ENCODE measurements around the gene TBRG4. TPM values are rescaled to one million over a fixed set of nuclear protein-coding genes. Genes with fewer than 3 reads are reported as not detected.

Gene TBRG4
- total RNA-seq, 1 donor from 2014 or later, result 73.0 TPM

DNA sequence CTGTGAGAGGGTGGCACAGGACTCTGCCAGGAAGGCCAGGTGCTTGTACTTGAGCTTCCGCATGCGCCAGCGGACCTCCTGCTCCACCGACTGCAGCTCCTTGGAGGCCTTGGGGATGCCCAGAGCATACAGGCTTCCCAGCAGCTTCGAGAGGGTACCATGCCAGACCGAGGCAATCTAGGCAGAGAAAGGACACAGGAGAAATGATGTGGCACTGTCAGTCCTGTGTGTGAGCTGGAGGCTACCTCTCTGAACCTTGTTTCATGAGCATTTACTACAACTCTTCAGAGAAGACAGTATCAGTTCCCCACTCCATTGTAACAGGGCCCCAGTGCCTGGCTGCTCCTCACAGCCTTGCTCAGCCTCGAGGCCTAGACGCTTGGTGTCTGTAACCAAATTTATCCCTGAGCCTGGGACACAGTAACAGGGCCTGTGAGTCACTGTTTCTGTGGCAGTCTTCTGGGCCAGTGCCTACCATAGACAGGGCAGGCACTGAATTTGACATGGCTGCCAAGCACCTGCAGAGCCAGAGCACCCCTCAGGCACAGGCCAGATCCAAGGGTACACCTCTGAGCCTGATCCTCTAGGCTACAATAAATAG is 5.8 kb downstream of the TBRG4 start:
- Mint-ChIP-seq H3K9me3 (ENCODE audit: low read depth) (no peaks in the 10 kb centered on the region), H3K27ac (no peak overlapping the region), H3K36me3 (ENCODE audit: insufficient read depth) (peaks cover 11% of the 10 kb centered on the region), H3K4me1 (ENCODE audit: low read depth) (peaks cover 4% of the 10 kb centered on the region), H3K4me3 (ENCODE audit: low read depth) (no peak overlapping the region), H3K27me3 (no peaks in the 10 kb centered on the region)
- no peak for DNase-seq (ENCODE audit: low spot score, unreplicated experiment)
- TF ChIP-seq, protein P1, sequence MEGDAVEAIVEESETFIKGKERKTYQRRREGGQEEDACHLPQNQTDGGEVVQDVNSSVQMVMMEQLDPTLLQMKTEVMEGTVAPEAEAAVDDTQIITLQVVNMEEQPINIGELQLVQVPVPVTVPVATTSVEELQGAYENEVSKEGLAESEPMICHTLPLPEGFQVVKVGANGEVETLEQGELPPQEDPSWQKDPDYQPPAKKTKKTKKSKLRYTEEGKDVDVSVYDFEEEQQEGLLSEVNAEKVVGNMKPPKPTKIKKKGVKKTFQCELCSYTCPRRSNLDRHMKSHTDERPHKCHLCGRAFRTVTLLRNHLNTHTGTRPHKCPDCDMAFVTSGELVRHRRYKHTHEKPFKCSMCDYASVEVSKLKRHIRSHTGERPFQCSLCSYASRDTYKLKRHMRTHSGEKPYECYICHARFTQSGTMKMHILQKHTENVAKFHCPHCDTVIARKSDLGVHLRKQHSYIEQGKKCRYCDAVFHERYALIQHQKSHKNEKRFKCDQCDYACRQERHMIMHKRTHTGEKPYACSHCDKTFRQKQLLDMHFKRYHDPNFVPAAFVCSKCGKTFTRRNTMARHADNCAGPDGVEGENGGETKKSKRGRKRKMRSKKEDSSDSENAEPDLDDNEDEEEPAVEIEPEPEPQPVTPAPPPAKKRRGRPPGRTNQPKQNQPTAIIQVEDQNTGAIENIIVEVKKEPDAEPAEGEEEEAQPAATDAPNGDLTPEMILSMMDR (IDR thresholded peaks at IDR 0.05; ENCODE audit: unreplicated experiment), result no peak

DNA sequence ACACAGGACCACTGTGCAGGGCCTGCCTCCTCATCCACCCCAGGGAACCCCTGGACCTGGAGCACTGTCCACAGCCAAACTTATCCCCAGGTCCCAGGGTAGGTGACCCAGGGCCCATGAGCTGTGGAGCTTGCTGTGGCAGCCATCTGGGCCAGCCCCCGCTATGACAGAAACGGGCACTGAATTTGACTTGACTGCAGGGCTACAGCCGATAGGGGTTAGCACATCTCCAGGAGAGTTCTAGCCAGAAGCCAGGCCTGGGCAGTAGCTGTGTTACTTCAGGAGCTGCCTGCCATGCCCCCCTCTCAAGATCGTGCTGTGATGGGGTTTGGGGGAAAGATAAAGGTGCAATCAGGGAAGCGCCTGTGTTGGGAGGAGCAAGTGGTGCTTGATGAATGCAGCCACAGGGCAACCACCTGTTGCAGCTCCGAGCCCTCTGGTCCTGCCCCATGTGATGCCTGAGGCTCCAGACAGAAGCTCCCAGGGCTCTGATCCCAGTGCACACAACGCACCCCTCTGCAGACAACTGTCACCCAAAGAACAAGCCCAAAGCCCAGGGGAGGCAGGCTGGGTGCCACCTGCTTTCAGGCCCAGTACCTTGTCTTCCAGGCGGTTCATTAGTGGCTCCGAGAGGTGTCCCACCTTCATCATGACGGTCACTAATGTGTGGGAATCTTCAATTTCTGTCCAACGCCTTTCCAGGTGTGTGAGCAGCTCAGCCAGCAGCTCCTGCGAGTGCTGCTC is 6.5 kb downstream of the TBRG4 start:
- no peak overlapping the region for H3K27ac Mint-ChIP-seq
- no peaks in the 10 kb centered on the region for H3K27me3 Mint-ChIP-seq
- TF ChIP-seq, protein P1 (IDR thresholded peaks at IDR 0.05; ENCODE audit: unreplicated experiment), result no peak
- no peaks in the 10 kb centered on the region for H3K9me3 Mint-ChIP-seq (ENCODE audit: low read depth)
- no peak for DNase-seq (ENCODE audit: low spot score, unreplicated experiment)
- H3K4me3 Mint-ChIP-seq (ENCODE audit: low read depth), result no peak overlapping the region
- H3K36me3 Mint-ChIP-seq (ENCODE audit: insufficient read depth), result peaks cover 11% of the 10 kb centered on the region
- peaks cover under 1% of the 10 kb centered on the region for H3K4me1 Mint-ChIP-seq (ENCODE audit: low read depth)

DNA sequence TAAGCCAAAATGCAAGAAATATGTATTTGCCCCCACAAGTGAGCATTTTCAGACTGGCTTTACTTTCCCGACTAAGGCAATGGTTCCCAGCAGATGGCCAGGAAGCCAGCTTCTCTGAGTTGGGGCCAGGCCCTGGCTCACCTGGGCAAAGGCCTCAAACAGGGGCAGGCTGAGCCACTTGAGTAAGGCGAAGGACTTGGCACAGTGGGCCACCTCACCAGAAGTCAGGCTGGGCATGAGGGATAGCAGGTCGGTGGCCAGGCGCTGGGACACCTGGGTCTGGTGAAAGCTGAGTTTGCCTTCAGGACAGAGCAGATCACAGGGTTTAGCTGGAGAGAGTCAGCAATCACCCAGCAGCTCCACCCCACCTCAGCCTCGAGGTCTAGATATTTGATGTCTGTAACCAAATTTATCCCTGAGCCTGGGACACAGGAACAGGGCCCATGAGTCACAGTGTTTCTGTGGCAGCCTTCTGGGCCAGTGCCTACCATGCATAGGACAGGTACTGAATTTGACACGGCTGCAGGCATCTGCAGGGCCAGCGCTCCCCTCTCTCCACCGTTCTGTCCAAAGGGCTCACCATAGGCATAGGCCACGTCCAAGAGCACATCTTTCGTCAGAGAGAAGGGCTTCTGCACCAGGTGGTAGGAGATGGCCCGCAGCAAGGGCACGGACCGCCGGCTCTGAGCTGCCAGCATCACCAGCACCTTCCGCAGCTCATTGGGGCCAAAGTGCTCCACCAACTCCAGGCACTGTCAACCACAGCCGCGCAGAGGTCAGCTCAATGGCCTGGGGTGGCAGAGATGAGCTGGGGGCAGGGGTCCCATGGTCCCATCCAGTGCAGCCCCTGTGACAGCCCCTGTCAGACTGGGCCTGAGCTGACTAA is 7.3 kb downstream of the TBRG4 start:
- Mint-ChIP-seq H3K36me3 (ENCODE audit: insufficient read depth) (peaks cover 12% of the 10 kb centered on the region), H3K9me3 (ENCODE audit: low read depth) (no peaks in the 10 kb centered on the region), H3K27me3 (no peaks in the 10 kb centered on the region), H3K27ac (no peak overlapping the region), H3K4me1 (ENCODE audit: low read depth) (no peaks in the 10 kb centered on the region), H3K4me3 (ENCODE audit: low read depth) (no peak overlapping the region)
- no peak for DNase-seq (ENCODE audit: low spot score, unreplicated experiment)
- TF ChIP-seq, protein P1 (IDR thresholded peaks at IDR 0.05; ENCODE audit: unreplicated experiment), result no peak

DNA sequence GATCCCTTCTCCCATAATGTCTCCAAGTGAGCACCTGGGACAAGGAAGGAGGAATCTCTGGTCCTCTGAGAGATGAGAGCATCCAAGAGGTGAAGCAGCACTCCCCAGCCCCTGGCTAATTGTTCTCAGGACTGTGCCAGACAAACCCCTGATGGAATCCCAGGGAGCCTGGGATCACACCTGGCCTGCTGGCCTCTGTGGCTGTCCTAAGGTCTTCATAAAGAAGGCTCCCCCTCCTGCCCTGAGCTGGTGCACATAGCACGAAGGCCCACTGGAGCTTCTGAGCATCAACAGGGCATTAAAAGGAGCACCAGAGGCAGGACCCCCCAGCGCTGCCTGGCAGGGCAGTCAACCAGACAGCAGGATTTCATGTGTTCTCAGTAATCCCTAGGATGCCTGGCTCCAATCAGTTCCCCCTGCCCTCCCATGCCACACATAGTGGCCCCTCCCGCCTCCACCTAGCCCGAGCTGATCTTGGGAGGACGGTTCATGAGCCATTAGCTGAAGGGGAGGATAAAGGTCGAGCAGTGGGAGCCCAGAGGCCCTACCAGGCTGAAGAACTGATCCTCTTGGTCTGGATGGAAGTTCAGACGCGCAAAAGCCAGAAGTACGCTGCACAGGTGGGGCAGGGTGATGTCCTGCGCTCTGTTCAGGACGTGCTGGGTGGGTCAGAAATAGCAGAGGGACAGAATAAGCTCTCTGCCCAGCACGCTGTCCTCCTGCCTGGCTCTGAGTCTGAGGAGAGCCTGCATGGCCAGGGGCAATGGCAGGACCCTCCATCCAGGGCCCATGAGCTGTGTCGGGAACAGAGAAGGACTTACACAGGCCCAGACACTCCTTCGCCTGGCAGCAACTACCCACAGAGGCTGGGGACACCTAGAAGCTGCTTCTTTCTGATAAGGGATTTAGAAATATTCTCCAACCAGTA is 8.4 kb downstream of the TBRG4 start:
- DNase-seq (ENCODE audit: low spot score, unreplicated experiment), result no peak
- H3K4me1 Mint-ChIP-seq (ENCODE audit: low read depth), result no peaks in the 10 kb centered on the region
- no peaks in the 10 kb centered on the region for H3K9me3 Mint-ChIP-seq (ENCODE audit: low read depth)
- no peak overlapping the region for H3K4me3 Mint-ChIP-seq (ENCODE audit: low read depth)
- TF ChIP-seq, protein P1 (IDR thresholded peaks at IDR 0.05; ENCODE audit: unreplicated experiment), result no peak
- H3K36me3 Mint-ChIP-seq (ENCODE audit: insufficient read depth), result peaks cover 9% of the 10 kb centered on the region
- H3K27ac Mint-ChIP-seq, result no peak overlapping the region
- no peaks in the 10 kb centered on the region for H3K27me3 Mint-ChIP-seq
